PFSK-1 (cell line): ENCODE data around the gene IFIH1.

Experiments used
- POLR2AphosphoS5 ChIP-seq: IDR thresholded peaks from 2 replicates; pipeline ENCODE4 v1.6.1; 2012; ENCODE audit warnings: low read depth, mild to moderate bottlenecking, control low read depth, low read length, moderate library complexity
- REST ChIP-seq, 2 experiments: IDR thresholded peaks; 2 replicates each; pipeline versions ENCODE4 v1.6.1 to v1.8.0; 2011 to 2012; ENCODE audit warnings: low read depth in 2 of 2, low read length in 2 of 2, control low read depth in 1 of 2, inconsistent platforms in 1 of 2, mild to moderate bottlenecking in 1 of 2, moderate library complexity in 1 of 2; ENCODE audit not compliant: insufficient read depth in 1 of 2
- SIN3A ChIP-seq: IDR thresholded peaks from 2 replicates; pipeline ENCODE4 v1.6.1; 2012; ENCODE audit warnings: mild to moderate bottlenecking, low read length, moderate library complexity, borderline replicate concordance; ENCODE audit not compliant: insufficient read depth
- TAF1 ChIP-seq: IDR thresholded peaks from 2 replicates; pipeline ENCODE4 v1.6.1; 2012; ENCODE audit warnings: low read length, control low read depth, borderline replicate concordance; ENCODE audit not compliant: insufficient read depth

DNA sequence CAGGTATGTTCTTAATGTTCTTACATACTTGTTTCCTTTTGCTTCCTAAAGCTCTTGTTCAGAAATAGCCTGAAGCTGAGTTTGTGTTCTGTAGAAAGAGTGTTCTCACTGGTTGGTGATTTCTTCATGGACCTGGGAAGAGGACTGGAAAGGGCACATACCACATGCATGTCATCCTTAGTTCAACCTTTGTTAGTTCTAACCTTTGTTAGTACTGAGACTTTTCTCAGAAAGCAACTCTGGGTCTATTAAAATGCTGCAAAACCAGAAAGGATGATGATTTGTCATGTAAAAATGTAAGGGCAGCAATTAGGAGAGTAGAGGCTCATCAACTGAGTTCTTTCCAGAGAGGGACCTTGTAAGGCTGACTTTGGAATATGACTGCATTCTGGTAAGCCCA lies 72.7 kb downstream of the IFIH1 start:
- TF ChIP-seq POLR2AphosphoS5 (no peak), TAF1 (no peak), REST (IDR thresholded peaks at IDR 0.05; ENCODE audit: insufficient read depth in 1 of 2, low read depth in 2 of 2, low read length in 2 of 2) (no peak), SIN3A (no peak)
